H1 (cell line): ENCODE measurements around the gene NR0B1. TPM values are rescaled to one million over a fixed set of nuclear protein-coding genes. Genes with fewer than 3 reads are reported as not detected.

Experiments
- BRCA1 ChIP-seq: IDR thresholded peaks from 2 replicates; pipeline ENCODE4 v1.6.1; 2012; ENCODE audit warnings: low read depth, low read length, improper control_type of control experiment
- CREB1 ChIP-seq: IDR thresholded peaks from 2 replicates; pipeline ENCODE4 v1.6.1; 2012; ENCODE audit warnings: inconsistent platforms
- GABPA ChIP-seq: IDR thresholded peaks from 2 replicates; pipeline ENCODE4 v1.6.1; 2011; ENCODE audit warnings: mild to moderate bottlenecking, low read length, moderate library complexity, borderline replicate concordance; ENCODE audit not compliant: insufficient read depth
- RAD21 ChIP-seq, 2 experiments: IDR thresholded peaks in 1 of 2; conservative IDR thresholded peaks in 1 of 2; 2 replicates each; pipeline ENCODE4 v1.6.1; 2011; ENCODE audit warnings: low read depth in 2 of 2, low read length in 2 of 2, improper control_type of control experiment in 1 of 2, inconsistent platforms in 1 of 2, mild to moderate bottlenecking in 1 of 2, moderate library complexity in 1 of 2
- RBBP5 ChIP-seq: IDR thresholded peaks from 2 replicates; pipeline ENCODE4 v1.7.1; 2012; ENCODE audit warnings: low read depth, mild to moderate bottlenecking, inconsistent platforms, low read length, moderate library complexity, borderline replicate concordance
- RFX5 ChIP-seq: IDR thresholded peaks from 2 replicates; pipeline ENCODE4 v1.6.1; 2011; ENCODE audit warnings: low read depth, low read length, improper control_type of control experiment, borderline replicate concordance
- RNF2 ChIP-seq: fragments of 200-900, 300-1000 bp; sonication (generic); IDR thresholded peaks from 2 replicates; pipeline ENCODE4 v1.7.1; 2016; ENCODE audit warnings: borderline replicate concordance, low read depth, mild to moderate bottlenecking, antibody characterized with exemption, low read length; ENCODE audit not compliant: poor library complexity, severe bottlenecking; ENCODE audit errors: missing control alignments
- SP4 ChIP-seq: IDR thresholded peaks from 2 replicates; pipeline ENCODE4 v1.6.1; 2012; ENCODE audit warnings: low read length, inconsistent platforms
- TAF7 ChIP-seq: optimal IDR thresholded peaks from 2 replicates; pipeline ENCODE3; 2011; ENCODE audit warnings: low read depth, mild to moderate bottlenecking, inconsistent platforms, low read length, moderate library complexity, borderline replicate concordance
- polyA plus RNA-seq, 7 experiments: library from polyadenylated mRNA; depleted of rRNA in 3 of 7; stranded (reverse) in 5 of 7; unstranded in 2 of 7; fragments of >200 nt in 5 of 7; fragments of 200-250 nt in 2 of 7; gene quantifications; 1 replicate in 5 of 7; 2 replicates in 1 of 7; 4 replicates in 1 of 7; pipeline versions ENCODE4 v1.2.1 to v1.2.3, GENCODE V29; 2011 to 2013; ENCODE audit warnings: missing spikeins in 2 of 7, mixed read lengths in 2 of 7
- total RNA-seq: library from RNA; stranded (reverse); fragmentation: NEBNext Ultra II Directional; extraction: Animal tissue kit (Norgen Biotek cat#: 25700); gene quantifications from 2 replicates; pipeline ENCODE4 v1.2.1, GENCODE V29; 2021
- TF ChIP-seq, protein P1 (sequence below): fragments of 300-600 bp; sonication (generic); IDR thresholded peaks from 2 replicates; pipeline ENCODE4 v1.7.1; 2012; ENCODE audit warnings: low read length, moderate library complexity, mild to moderate bottlenecking, inconsistent platforms; ENCODE audit not compliant: insufficient replicate concordance
- TF ChIP-seq, protein P2 (sequence below): IDR thresholded peaks from 2 replicates; pipeline ENCODE4 v1.6.1; 2012; ENCODE audit warnings: inconsistent platforms

NR0B1 gene
- total and polyA plus RNA-seq, 2 of the 8 experiments (the other 6 are each of a cell fraction or from before 2014, with no cell fraction given) = 0.24 to 0.26 TPM

- TF ChIP-seq, protein P1, sequence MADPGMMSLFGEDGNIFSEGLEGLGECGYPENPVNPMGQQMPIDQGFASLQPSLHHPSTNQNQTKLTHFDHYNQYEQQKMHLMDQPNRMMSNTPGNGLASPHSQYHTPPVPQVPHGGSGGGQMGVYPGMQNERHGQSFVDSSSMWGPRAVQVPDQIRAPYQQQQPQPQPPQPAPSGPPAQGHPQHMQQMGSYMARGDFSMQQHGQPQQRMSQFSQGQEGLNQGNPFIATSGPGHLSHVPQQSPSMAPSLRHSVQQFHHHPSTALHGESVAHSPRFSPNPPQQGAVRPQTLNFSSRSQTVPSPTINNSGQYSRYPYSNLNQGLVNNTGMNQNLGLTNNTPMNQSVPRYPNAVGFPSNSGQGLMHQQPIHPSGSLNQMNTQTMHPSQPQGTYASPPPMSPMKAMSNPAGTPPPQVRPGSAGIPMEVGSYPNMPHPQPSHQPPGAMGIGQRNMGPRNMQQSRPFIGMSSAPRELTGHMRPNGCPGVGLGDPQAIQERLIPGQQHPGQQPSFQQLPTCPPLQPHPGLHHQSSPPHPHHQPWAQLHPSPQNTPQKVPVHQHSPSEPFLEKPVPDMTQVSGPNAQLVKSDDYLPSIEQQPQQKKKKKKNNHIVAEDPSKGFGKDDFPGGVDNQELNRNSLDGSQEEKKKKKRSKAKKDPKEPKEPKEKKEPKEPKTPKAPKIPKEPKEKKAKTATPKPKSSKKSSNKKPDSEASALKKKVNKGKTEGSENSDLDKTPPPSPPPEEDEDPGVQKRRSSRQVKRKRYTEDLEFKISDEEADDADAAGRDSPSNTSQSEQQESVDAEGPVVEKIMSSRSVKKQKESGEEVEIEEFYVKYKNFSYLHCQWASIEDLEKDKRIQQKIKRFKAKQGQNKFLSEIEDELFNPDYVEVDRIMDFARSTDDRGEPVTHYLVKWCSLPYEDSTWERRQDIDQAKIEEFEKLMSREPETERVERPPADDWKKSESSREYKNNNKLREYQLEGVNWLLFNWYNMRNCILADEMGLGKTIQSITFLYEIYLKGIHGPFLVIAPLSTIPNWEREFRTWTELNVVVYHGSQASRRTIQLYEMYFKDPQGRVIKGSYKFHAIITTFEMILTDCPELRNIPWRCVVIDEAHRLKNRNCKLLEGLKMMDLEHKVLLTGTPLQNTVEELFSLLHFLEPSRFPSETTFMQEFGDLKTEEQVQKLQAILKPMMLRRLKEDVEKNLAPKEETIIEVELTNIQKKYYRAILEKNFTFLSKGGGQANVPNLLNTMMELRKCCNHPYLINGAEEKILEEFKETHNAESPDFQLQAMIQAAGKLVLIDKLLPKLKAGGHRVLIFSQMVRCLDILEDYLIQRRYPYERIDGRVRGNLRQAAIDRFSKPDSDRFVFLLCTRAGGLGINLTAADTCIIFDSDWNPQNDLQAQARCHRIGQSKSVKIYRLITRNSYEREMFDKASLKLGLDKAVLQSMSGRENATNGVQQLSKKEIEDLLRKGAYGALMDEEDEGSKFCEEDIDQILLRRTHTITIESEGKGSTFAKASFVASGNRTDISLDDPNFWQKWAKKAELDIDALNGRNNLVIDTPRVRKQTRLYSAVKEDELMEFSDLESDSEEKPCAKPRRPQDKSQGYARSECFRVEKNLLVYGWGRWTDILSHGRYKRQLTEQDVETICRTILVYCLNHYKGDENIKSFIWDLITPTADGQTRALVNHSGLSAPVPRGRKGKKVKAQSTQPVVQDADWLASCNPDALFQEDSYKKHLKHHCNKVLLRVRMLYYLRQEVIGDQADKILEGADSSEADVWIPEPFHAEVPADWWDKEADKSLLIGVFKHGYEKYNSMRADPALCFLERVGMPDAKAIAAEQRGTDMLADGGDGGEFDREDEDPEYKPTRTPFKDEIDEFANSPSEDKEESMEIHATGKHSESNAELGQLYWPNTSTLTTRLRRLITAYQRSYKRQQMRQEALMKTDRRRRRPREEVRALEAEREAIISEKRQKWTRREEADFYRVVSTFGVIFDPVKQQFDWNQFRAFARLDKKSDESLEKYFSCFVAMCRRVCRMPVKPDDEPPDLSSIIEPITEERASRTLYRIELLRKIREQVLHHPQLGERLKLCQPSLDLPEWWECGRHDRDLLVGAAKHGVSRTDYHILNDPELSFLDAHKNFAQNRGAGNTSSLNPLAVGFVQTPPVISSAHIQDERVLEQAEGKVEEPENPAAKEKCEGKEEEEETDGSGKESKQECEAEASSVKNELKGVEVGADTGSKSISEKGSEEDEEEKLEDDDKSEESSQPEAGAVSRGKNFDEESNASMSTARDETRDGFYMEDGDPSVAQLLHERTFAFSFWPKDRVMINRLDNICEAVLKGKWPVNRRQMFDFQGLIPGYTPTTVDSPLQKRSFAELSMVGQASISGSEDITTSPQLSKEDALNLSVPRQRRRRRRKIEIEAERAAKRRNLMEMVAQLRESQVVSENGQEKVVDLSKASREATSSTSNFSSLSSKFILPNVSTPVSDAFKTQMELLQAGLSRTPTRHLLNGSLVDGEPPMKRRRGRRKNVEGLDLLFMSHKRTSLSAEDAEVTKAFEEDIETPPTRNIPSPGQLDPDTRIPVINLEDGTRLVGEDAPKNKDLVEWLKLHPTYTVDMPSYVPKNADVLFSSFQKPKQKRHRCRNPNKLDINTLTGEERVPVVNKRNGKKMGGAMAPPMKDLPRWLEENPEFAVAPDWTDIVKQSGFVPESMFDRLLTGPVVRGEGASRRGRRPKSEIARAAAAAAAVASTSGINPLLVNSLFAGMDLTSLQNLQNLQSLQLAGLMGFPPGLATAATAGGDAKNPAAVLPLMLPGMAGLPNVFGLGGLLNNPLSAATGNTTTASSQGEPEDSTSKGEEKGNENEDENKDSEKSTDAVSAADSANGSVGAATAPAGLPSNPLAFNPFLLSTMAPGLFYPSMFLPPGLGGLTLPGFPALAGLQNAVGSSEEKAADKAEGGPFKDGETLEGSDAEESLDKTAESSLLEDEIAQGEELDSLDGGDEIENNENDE = no peak
- TF ChIP-seq SP4 (no peak), RAD21 (IDR thresholded peaks at IDR 0.05 in 1 of 2, conservative IDR thresholded peaks at IDR 0.05 in 1 of 2; ENCODE audit: low read depth in 2 of 2, low read length in 2 of 2) (no peak), RNF2 (no peak), CREB1 (no peak), TAF7 (no peak), RBBP5 (no peak), BRCA1 (no peak), GABPA (no peak), RFX5 (no peak)
- TF ChIP-seq, protein P2, sequence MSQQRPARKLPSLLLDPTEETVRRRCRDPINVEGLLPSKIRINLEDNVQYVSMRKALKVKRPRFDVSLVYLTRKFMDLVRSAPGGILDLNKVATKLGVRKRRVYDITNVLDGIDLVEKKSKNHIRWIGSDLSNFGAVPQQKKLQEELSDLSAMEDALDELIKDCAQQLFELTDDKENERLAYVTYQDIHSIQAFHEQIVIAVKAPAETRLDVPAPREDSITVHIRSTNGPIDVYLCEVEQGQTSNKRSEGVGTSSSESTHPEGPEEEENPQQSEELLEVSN = no peak
Observed at GRCh38 chrX:30270639-30271038, 38.6 kb downstream of the NR0B1 start (continued).
